ENCODE results near the gene AFG1L. TPM values are rescaled to one million over a fixed set of nuclear protein-coding genes. Genes with fewer than 3 reads are reported as not detected.
A peak's percentile ranks its signal among the peaks of the same experiment; 100 is the strongest.

Gene AFG1L
- total and polyA plus RNA-seq, 2 experiments from 2014 or later, result 1.2 to 3.5 TPM

DNA sequence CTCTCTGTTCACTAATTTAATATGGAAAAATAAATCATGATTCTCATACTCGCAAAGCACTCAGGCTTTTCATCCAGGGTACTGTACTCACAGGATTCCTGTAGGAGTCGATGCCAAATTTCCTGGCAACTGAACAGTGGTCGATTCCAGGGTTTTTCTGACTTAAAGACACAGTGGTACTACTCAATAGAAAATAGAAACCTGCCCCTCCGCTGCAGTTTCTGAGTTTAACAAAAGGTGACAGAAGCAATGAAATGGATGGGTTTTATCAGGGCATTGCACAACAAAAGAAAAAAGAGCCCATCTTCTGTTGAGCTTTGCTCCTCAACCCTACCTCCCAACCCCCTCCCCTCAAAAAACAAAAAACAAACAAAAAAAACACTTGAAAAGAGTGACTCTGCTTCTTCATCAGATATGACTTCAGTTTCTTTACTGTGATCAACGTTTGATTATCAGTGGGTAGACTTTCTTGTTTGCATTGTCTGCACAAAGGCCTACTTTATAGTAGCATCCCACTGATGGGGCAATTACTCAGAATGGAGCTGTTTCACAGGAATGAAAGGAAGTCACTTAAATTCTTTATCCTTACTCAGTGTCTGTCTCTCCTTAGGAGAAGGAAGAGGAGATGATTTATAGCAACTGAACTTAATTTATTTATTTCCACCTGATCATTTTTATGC lies 169.7 kb downstream of the AFG1L start:
- no peak overlapping the region for H3K9ac ChIP-seq
- no peaks in the 10 kb centered on the region for H3K9me2 ChIP-seq (ENCODE audit: insufficient read depth)
- H3K4me1 ChIP-seq (ENCODE audit: insufficient read depth), result peaks cover 25% of the 10 kb centered on the region
- H3K4me2 ChIP-seq (ENCODE audit: unreplicated experiment), result no peak overlapping the region
- H3K9me3 ChIP-seq (ENCODE audit: low read depth), result no peaks in the 10 kb centered on the region
- TF ChIP-seq EZH2phosphoT487 (IDR thresholded peaks at IDR 0.05; ENCODE audit: insufficient read depth, low read depth), result no peak
- TF ChIP-seq EZH2 (IDR thresholded peaks at IDR 0.05; ENCODE audit: insufficient read depth, poor library complexity, severe bottlenecking), result no peak
- no peaks in the 10 kb centered on the region for H3K36me3 ChIP-seq (ENCODE audit: low read depth)
- WGBS, 2 experiments (ENCODE audit: low coverage in 1 of 2, low lambda C conversion rate in 2 of 2, missing lambda C conversion rate in 2 of 2), result 33 to 36% methylated on average over 5 of the region's 5 CpGs
- H3K4me3 ChIP-seq, result no peak overlapping the region
- H3K27me3 ChIP-seq (replicated peaks; ENCODE audit: insufficient read depth), result no peaks in the 10 kb centered on the region
- no peaks in the 10 kb centered on the region for H4K20me1 ChIP-seq (ENCODE audit: insufficient read depth)
- no peak overlapping the region for H2AFZ ChIP-seq
- in situ Hi-C loops (cut with MboI), result no loop called here
- H3K27ac ChIP-seq, result no peak overlapping the region
- peak; percentile 36 for DNase-seq
- H3F3A ChIP-seq (ENCODE audit: insufficient read depth), result peaks cover 8% of the 10 kb centered on the region
- no peaks in the 10 kb centered on the region for H3K79me2 ChIP-seq (ENCODE audit: insufficient read depth)

- no peaks in the 10 kb centered on the region for H3K27me3 ChIP-seq (replicated peaks; ENCODE audit: insufficient read depth)
- no peak overlapping the region for H3K9ac ChIP-seq
- WGBS, 2 experiments (ENCODE audit: low coverage in 1 of 2, low lambda C conversion rate in 2 of 2, missing lambda C conversion rate in 2 of 2), result 86 to 88% methylated on average over 2 of the region's 2 CpGs
- no peak overlapping the region for H2AFZ ChIP-seq
- in situ Hi-C loops (cut with MboI), result no loop called here
- peaks cover 8% of the 10 kb centered on the region for H3F3A ChIP-seq (ENCODE audit: insufficient read depth)
- H3K4me3 ChIP-seq, result no peak overlapping the region
- no peaks in the 10 kb centered on the region for H3K9me2 ChIP-seq (ENCODE audit: insufficient read depth)
- no peaks in the 10 kb centered on the region for H4K20me1 ChIP-seq (ENCODE audit: insufficient read depth)
- H3K36me3 ChIP-seq (ENCODE audit: low read depth), result no peaks in the 10 kb centered on the region
- TF ChIP-seq EZH2phosphoT487 (IDR thresholded peaks at IDR 0.05; ENCODE audit: insufficient read depth, low read depth) (no peak), EZH2 (IDR thresholded peaks at IDR 0.05; ENCODE audit: insufficient read depth, poor library complexity, severe bottlenecking) (no peak)
- peaks cover 25% of the 10 kb centered on the region for H3K4me1 ChIP-seq (ENCODE audit: insufficient read depth)
- H3K9me3 ChIP-seq (ENCODE audit: low read depth), result no peaks in the 10 kb centered on the region
- no peak overlapping the region for H3K27ac ChIP-seq
- no peaks in the 10 kb centered on the region for H3K79me2 ChIP-seq (ENCODE audit: insufficient read depth)
- DNase-seq, result no peak
- H3K4me2 ChIP-seq (ENCODE audit: unreplicated experiment), result no peak overlapping the region
Observed at GRCh38 chr6:108465098-108465495, 170.2 kb downstream of the AFG1L start.

GRCh38 chr6:108468346-108468745 lies 173.5 kb downstream of the AFG1L start:
- Histone ChIP-seq H3K36me3 (ENCODE audit: low read depth) (no peaks in the 10 kb centered on the region), H3K9ac (no peak overlapping the region), H3K4me2 (ENCODE audit: unreplicated experiment) (no peak overlapping the region), H3K27ac (no peak overlapping the region), H3K79me2 (ENCODE audit: insufficient read depth) (no peaks in the 10 kb centered on the region), H3K4me3 (no peak overlapping the region), H3K4me1 (ENCODE audit: insufficient read depth) (peaks cover 14% of the 10 kb centered on the region), H3K9me3 (ENCODE audit: low read depth) (no peaks in the 10 kb centered on the region), H3K9me2 (ENCODE audit: insufficient read depth) (no peaks in the 10 kb centered on the region), H3F3A (ENCODE audit: insufficient read depth) (peaks cover 8% of the 10 kb centered on the region), H4K20me1 (ENCODE audit: insufficient read depth) (no peaks in the 10 kb centered on the region), H2AFZ (no peak overlapping the region), H3K27me3 (replicated peaks; ENCODE audit: insufficient read depth) (no peaks in the 10 kb centered on the region)
- no peak for TF ChIP-seq EZH2phosphoT487 (IDR thresholded peaks at IDR 0.05; ENCODE audit: insufficient read depth, low read depth)
- in situ Hi-C loops (cut with MboI), result no loop called here
- 96 to 100% methylated on average over 1 of the region's 1 CpG for WGBS, 2 experiments (ENCODE audit: low coverage in 1 of 2, low lambda C conversion rate in 2 of 2, missing lambda C conversion rate in 2 of 2)
- DNase-seq, result no peak

DNA sequence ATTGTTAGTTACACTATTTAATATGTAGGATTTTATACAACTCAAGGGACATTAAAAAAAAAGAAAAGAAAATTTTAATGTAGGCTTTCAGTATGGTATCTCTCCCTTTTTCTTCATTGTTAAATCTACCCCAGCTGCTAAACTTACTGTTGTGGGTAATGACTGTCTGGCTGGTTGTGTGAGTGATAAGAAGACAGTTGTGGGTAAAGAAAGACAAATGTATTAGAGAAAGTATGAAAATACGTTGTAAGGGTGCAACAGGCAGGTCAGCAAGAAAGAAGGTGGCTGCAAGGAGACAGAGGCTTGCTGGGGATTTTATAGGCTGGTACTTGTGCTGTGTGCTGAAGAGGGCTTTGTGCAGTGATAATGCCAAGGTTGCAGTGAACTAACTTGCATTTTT lies 174.5 kb downstream of the AFG1L start:
- Histone ChIP-seq H3K36me3 (ENCODE audit: low read depth) (no peaks in the 10 kb centered on the region), H2AFZ (no peak overlapping the region), H3K4me2 (ENCODE audit: unreplicated experiment) (no peak overlapping the region), H3K9ac (no peak overlapping the region), H3K4me3 (no peak overlapping the region), H3K9me3 (ENCODE audit: low read depth) (no peaks in the 10 kb centered on the region), H3K27me3 (replicated peaks; ENCODE audit: insufficient read depth) (no peaks in the 10 kb centered on the region), H3K79me2 (ENCODE audit: insufficient read depth) (no peaks in the 10 kb centered on the region), H4K20me1 (ENCODE audit: insufficient read depth) (no peaks in the 10 kb centered on the region), H3K27ac (no peak overlapping the region), H3K4me1 (ENCODE audit: insufficient read depth) (peaks cover 8% of the 10 kb centered on the region), H3F3A (ENCODE audit: insufficient read depth) (peaks cover 7% of the 10 kb centered on the region), H3K9me2 (ENCODE audit: insufficient read depth) (no peaks in the 10 kb centered on the region)
- TF ChIP-seq EZH2 (IDR thresholded peaks at IDR 0.05; ENCODE audit: insufficient read depth, poor library complexity, severe bottlenecking) (no peak), EZH2phosphoT487 (IDR thresholded peaks at IDR 0.05; ENCODE audit: insufficient read depth, low read depth) (no peak)
- 68 to 79% methylated on average over 1 of the region's 1 CpG for WGBS, 2 experiments (ENCODE audit: low coverage in 1 of 2, low lambda C conversion rate in 2 of 2, missing lambda C conversion rate in 2 of 2)
- in situ Hi-C loops (cut with MboI), result no loop called here
- no peak for DNase-seq

DNA sequence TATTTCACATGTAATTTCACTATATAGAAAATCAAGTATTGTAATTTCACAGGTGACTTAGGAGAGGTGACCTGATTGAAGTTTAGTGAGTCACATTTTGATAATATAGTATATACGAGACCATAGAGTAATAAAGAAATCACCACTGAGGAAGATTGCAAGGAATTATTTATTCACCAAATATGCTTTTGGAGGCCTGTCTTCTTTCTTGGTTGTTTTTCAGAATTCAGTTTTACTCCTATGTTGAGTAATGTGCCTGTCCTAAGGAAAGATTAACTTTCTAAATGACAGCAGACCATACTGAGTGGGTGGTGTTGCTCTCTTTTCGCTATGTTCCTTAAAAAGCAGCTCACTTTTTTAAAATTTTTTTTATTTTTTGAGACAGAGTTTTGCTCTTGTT lies 178.3 kb downstream of the AFG1L start:
- in situ Hi-C loops (cut with MboI), result no loop called here
- H3F3A ChIP-seq (ENCODE audit: insufficient read depth), result no peaks in the 10 kb centered on the region
- no peaks in the 10 kb centered on the region for H3K4me1 ChIP-seq (ENCODE audit: insufficient read depth)
- H3K9me2 ChIP-seq (ENCODE audit: insufficient read depth), result no peaks in the 10 kb centered on the region
- H3K79me2 ChIP-seq (ENCODE audit: insufficient read depth), result no peaks in the 10 kb centered on the region
- H3K9ac ChIP-seq, result no peak overlapping the region
- H4K20me1 ChIP-seq (ENCODE audit: insufficient read depth), result no peaks in the 10 kb centered on the region
- no peak overlapping the region for H3K4me2 ChIP-seq (ENCODE audit: unreplicated experiment)
- H3K9me3 ChIP-seq (ENCODE audit: low read depth), result no peaks in the 10 kb centered on the region
- no peak overlapping the region for H2AFZ ChIP-seq
- no peak overlapping the region for H3K4me3 ChIP-seq
- 96 to 98% methylated on average over 2 of the region's 2 CpGs for WGBS, 2 experiments (ENCODE audit: low coverage in 1 of 2, low lambda C conversion rate in 2 of 2, missing lambda C conversion rate in 2 of 2)
- no peak for DNase-seq
- no peaks in the 10 kb centered on the region for H3K27me3 ChIP-seq (replicated peaks; ENCODE audit: insufficient read depth)
- H3K27ac ChIP-seq, result no peak overlapping the region
- TF ChIP-seq EZH2 (IDR thresholded peaks at IDR 0.05; ENCODE audit: insufficient read depth, poor library complexity, severe bottlenecking) (no peak), EZH2phosphoT487 (IDR thresholded peaks at IDR 0.05; ENCODE audit: insufficient read depth, low read depth) (no peak)
- H3K36me3 ChIP-seq (ENCODE audit: low read depth), result no peaks in the 10 kb centered on the region
